Smooth muscle cell (in vitro differentiated cells): ENCODE data around the gene EPS15. TPM values are rescaled to one million over a fixed set of nuclear protein-coding genes. Genes with fewer than 3 reads are reported as not detected.

ENCODE experiments used
- DNase-seq: peaks from one replicate; lab custom pipeline; 2025; ENCODE audit not compliant: unreplicated experiment; lab: John Stamatoyannopoulos, UW
- H2AFZ ChIP-seq: fragments of 200-600 bp; sonication (generic); 2 replicates; pipeline ENCODE4 v1.6.0; 2016; ENCODE audit warnings: antibody characterized with exemption, low read depth, mild to moderate bottlenecking
- H3F3A ChIP-seq: fragments of 200-600 bp; sonication (generic); 2 replicates; pipeline ENCODE4 v1.6.0; 2017; ENCODE audit warnings: antibody characterized with exemption, low read depth
- H3K27ac ChIP-seq: fragments of 200-600 bp; sonication (generic); 2 replicates; pipeline ENCODE4 v1.5.1; 2016; ENCODE audit warnings: low read depth, mild to moderate bottlenecking
- H3K27me3 ChIP-seq: fragments of 200-600 bp; sonication (generic); 2 replicates; pipeline ENCODE4 v1.6.1; 2016; ENCODE audit warnings: low read depth, mild to moderate bottlenecking
- H3K36me3 ChIP-seq: fragments of 200-600 bp; sonication (generic); 2 replicates; pipeline ENCODE4 v1.5.1; 2016; ENCODE audit warnings: low read depth
- H3K4me1 ChIP-seq: fragments of 200-600 bp; sonication (generic); 2 replicates; pipeline ENCODE4 v1.5.1; 2016; ENCODE audit warnings: low read depth
- H3K4me2 ChIP-seq: fragments of 200-600 bp; sonication (generic); 2 replicates; pipeline ENCODE4 v1.6.0; 2016; ENCODE audit warnings: mild to moderate bottlenecking
- H3K4me3 ChIP-seq: fragments of 200-600 bp; sonication (generic); 2 replicates; pipeline ENCODE4 v1.5.1; 2016; ENCODE audit warnings: mild to moderate bottlenecking
- H3K79me2 ChIP-seq: fragments of 200-600 bp; sonication (generic); 2 replicates; pipeline ENCODE4 v1.6.0; 2016; ENCODE audit warnings: low read depth, mild to moderate bottlenecking
- H3K9ac ChIP-seq: fragments of 200-600 bp; sonication (generic); 2 replicates; pipeline ENCODE4 v1.6.0; 2016; ENCODE audit warnings: low read depth
- H3K9me3 ChIP-seq: fragments of 200-600 bp; sonication (generic); replicated peaks from 2 replicates; pipeline ENCODE4 v1.5.1; 2016; ENCODE audit warnings: low read depth
- H4K20me1 ChIP-seq: fragments of 200-600 bp; sonication (generic); 2 replicates; pipeline ENCODE4 v1.6.0; 2016; ENCODE audit warnings: low read depth
- WGBS: methylation state at CpG from one replicate; pipeline ENCODE4 v1.1.7; 2016; ENCODE audit warnings: low lambda C conversion rate; 5-methylcytosine and 5-hydroxymethylcytosine counted together
- polyA plus RNA-seq: library from polyadenylated mRNA; unstranded; fragments of >200 nt; fragmentation: Nextera tagmentation; extraction: Ambion mirVana; gene quantifications from 2 replicates; pipeline ENCODE4 v1.2.1, GENCODE V29; 2016
- total RNA-seq: library from RNA; depleted of rRNA; stranded (reverse); fragments of >200 nt; gene quantifications from 2 replicates; pipeline ENCODE4 v1.2.3, GENCODE V29; 2014
- TF ChIP-seq, protein P1 (sequence below): fragments of 200-600 bp; sonication (generic); IDR thresholded peaks from 2 replicates; pipeline ENCODE4 v1.5.1; 2017; ENCODE audit warnings: borderline replicate concordance, mild to moderate bottlenecking, antibody characterized with exemption; ENCODE audit not compliant: insufficient read depth, poor library complexity, severe bottlenecking

Gene EPS15
- total and polyA plus RNA-seq, 2 experiments from 2014 or later, result 9.0 to 54.3 TPM

- no peaks in the 10 kb centered on the region for H3F3A ChIP-seq
- no peak for DNase-seq
Measured at GRCh38 chr1:51542158-51542953, 23.3 kb upstream of the EPS15 start.

DNA sequence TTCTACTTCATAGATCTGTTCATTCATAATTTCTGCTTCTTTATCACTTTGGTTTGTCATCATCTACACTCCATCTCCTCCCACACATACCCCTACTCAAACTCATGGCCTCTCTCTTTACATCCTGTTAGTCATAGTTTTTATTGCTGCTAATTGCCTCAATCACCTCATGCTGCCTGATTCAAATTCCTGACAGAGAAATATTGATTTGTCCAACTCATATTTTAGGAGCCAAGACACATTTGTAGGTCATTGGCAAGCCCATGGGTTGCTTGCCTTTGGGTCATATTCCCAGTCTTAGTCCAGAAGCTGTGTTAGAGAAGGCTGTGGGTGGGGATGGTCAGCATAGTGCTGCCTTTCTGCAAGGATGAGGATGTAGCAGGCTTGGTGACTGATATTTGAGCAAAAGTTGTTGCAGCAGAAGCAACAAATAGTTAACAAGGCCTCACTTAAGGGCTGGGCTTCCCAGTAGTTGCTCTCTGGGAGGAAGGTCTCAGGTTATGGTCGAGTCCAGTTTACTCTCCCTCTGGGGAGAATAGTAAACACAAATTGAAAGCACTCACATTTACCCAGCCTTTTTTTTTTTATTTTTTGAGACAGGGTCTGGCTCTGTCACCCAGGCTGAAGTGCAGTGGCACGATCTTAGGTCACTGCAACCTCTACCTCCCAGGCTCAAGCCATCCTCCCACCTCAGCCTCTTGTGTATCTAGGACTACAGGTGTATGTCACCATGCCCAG is 22.4 kb upstream of the EPS15 start:
- Histone ChIP-seq H3K27ac (no peak overlapping the region), H3K79me2 (no peaks in the 10 kb centered on the region), H3K9me3 (no peaks in the 10 kb centered on the region), H3F3A (no peaks in the 10 kb centered on the region), H3K27me3 (no peaks in the 10 kb centered on the region), H3K9ac (no peak overlapping the region), H3K4me1 (no peaks in the 10 kb centered on the region), H3K4me2 (no peak overlapping the region), H2AFZ (no peak overlapping the region), H4K20me1 (no peaks in the 10 kb centered on the region), H3K36me3 (no peaks in the 10 kb centered on the region), H3K4me3 (no peak overlapping the region)
- 68% methylated on average over 2 of the region's 2 CpGs for WGBS
- TF ChIP-seq, protein P1, sequence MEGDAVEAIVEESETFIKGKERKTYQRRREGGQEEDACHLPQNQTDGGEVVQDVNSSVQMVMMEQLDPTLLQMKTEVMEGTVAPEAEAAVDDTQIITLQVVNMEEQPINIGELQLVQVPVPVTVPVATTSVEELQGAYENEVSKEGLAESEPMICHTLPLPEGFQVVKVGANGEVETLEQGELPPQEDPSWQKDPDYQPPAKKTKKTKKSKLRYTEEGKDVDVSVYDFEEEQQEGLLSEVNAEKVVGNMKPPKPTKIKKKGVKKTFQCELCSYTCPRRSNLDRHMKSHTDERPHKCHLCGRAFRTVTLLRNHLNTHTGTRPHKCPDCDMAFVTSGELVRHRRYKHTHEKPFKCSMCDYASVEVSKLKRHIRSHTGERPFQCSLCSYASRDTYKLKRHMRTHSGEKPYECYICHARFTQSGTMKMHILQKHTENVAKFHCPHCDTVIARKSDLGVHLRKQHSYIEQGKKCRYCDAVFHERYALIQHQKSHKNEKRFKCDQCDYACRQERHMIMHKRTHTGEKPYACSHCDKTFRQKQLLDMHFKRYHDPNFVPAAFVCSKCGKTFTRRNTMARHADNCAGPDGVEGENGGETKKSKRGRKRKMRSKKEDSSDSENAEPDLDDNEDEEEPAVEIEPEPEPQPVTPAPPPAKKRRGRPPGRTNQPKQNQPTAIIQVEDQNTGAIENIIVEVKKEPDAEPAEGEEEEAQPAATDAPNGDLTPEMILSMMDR, result no peak
- no peak for DNase-seq

More at GRCh38 chr1:51542158-51542953, 23.3 kb upstream of the EPS15 start:
- no peak overlapping the region for H3K27ac ChIP-seq
- no peak overlapping the region for H3K4me3 ChIP-seq
- TF ChIP-seq, protein P1, result no peak
- 96% methylated on average over 4 of the region's 4 CpGs for WGBS
- no peaks in the 10 kb centered on the region for H3K9me3 ChIP-seq
- H3K79me2 ChIP-seq, result no peaks in the 10 kb centered on the region
- H3K36me3 ChIP-seq, result no peaks in the 10 kb centered on the region
- H3K9ac ChIP-seq, result no peak overlapping the region
- H2AFZ ChIP-seq, result no peak overlapping the region
- no peak overlapping the region for H3K4me2 ChIP-seq
- no peaks in the 10 kb centered on the region for H4K20me1 ChIP-seq
- H3K27me3 ChIP-seq, result no peaks in the 10 kb centered on the region
- H3K4me1 ChIP-seq, result no peaks in the 10 kb centered on the region

DNA sequence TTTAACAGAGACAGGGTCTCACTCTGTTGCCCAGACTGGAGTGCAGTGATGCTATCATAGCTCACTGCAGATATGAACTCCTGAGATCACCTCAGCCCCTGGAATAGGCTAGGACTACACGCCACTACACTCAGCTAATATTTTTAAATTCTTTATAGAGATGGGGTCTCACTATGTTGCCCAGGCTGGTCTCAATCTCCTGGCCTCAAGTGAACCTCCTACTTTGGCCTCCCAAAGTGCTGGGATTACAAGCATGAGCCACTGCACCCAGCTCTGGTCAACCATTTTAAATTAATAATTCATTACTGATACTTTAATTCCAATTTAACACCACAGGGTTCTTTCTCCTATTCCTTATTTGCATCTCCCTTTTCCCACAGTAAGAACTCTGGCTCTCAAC is 18.5 kb upstream of the EPS15 start:
- Histone ChIP-seq H3K27ac (no peak overlapping the region), H3K9me3 (no peaks in the 10 kb centered on the region), H3K4me3 (no peak overlapping the region), H3K4me1 (no peaks in the 10 kb centered on the region), H2AFZ (no peak overlapping the region), H3K79me2 (no peaks in the 10 kb centered on the region), H3K27me3 (no peaks in the 10 kb centered on the region), H3K36me3 (no peaks in the 10 kb centered on the region), H3K9ac (no peak overlapping the region), H3K4me2 (no peak overlapping the region), H4K20me1 (no peaks in the 10 kb centered on the region), H3F3A (no peaks in the 10 kb centered on the region)
- 96% methylated on average over 1 of the region's 1 CpG for WGBS
- DNase-seq, result no peak
- TF ChIP-seq, protein P1, result no peak
